ENCODE data around the gene LDB2. TPM values are rescaled to one million over a fixed set of nuclear protein-coding genes. Genes with fewer than 3 reads are reported as not detected.

Gene LDB2
- total and polyA plus RNA-seq, 2 donors (not counting 3 experiments of a cell fraction or from before 2014, with no cell fraction given) = 127 to 223 TPM

- peak overlapping the region; percentile 83 for H3K4me2 ChIP-seq (ENCODE audit: insufficient read depth, low read length)
- intact Hi-C loops (cut with micrococcal nuclease) (no loop called here), dilution Hi-C loops (cut with MboI; ENCODE audit: extremely low pct_ligation_motif_present, low sequenced_read_pairs) (no loop called here)
- H3K27me3 ChIP-seq (ENCODE audit: control insufficient read depth in 2 of 2, insufficient read depth in 2 of 2, low read length in 2 of 2) = no peaks in the 10 kb centered on the region
- DNase-seq (ENCODE audit: low read depth, low spot score) (no peak), FAIRE-seq (no peak)
- CTCF ChIA-PET = interaction anchor here (0.9 to 1.8 kb wide), 2 partner anchors 12 to 194 kb away, joined by 3 to 5 read pairs; no protein-coding TSS in a partner anchor
- H3K4me3 ChIP-seq (replicated peaks in 1 of 3; ENCODE audit: insufficient read depth in 1 of 3, low read depth in 1 of 3, low read length in 3 of 3) = no peak overlapping the region
- H3K9me3 ChIP-seq (replicated peaks; ENCODE audit: control insufficient read depth, insufficient read depth, low read length) = no peaks in the 10 kb centered on the region
- peaks cover 30% of the 10 kb centered on the region for H3K4me1 ChIP-seq (ENCODE audit: control insufficient read depth, extremely low read depth, insufficient read depth, low read length)
- H3K9ac ChIP-seq (replicated peaks; ENCODE audit: extremely low read depth, insufficient read depth, low read length) = no peak overlapping the region
- H3K9me1 ChIP-seq (replicated peaks; ENCODE audit: control insufficient read depth, extremely low read depth, insufficient read depth, low read length) = no peaks in the 10 kb centered on the region
- no peaks in the 10 kb centered on the region for H3K79me2 ChIP-seq (ENCODE audit: control insufficient read depth, insufficient read depth, low read length)
- H3K36me3 ChIP-seq (ENCODE audit: control insufficient read depth in 2 of 2, extremely low read depth in 1 of 2, insufficient read depth in 2 of 2, low read length in 2 of 2) = peaks cover 2 to 3% of the 10 kb centered on the region in 2 experiments
- H4K20me1 ChIP-seq (replicated peaks; ENCODE audit: control insufficient read depth, extremely low read depth, insufficient read depth, low read length) = no peaks in the 10 kb centered on the region
- POLR2A ChIA-PET = no interaction called here
- no TSS peak for BruUV-seq (replicated peaks)
- no peak overlapping the region for H2AFZ ChIP-seq (ENCODE audit: low read depth, low read length)
- TF ChIP-seq FOS (IDR thresholded peaks at IDR 0.05; ENCODE audit: borderline replicate concordance, insufficient read depth, low read length) (no peak), POLR2AphosphoS5 (IDR thresholded peaks at IDR 0.05; ENCODE audit: insufficient read depth, low read depth, low read length) (no peak), MYC (IDR thresholded peaks at IDR 0.05; ENCODE audit: low read depth, low read length) (no peak), EZH2 (IDR thresholded peaks at IDR 0.05; ENCODE audit: borderline replicate concordance, low read depth, low read length, severe bottlenecking) (no peak), JUN (IDR thresholded peaks at IDR 0.05; ENCODE audit: borderline replicate concordance, insufficient read depth, insufficient read length, low read depth) (no peak)
- TF ChIP-seq, protein P1, sequence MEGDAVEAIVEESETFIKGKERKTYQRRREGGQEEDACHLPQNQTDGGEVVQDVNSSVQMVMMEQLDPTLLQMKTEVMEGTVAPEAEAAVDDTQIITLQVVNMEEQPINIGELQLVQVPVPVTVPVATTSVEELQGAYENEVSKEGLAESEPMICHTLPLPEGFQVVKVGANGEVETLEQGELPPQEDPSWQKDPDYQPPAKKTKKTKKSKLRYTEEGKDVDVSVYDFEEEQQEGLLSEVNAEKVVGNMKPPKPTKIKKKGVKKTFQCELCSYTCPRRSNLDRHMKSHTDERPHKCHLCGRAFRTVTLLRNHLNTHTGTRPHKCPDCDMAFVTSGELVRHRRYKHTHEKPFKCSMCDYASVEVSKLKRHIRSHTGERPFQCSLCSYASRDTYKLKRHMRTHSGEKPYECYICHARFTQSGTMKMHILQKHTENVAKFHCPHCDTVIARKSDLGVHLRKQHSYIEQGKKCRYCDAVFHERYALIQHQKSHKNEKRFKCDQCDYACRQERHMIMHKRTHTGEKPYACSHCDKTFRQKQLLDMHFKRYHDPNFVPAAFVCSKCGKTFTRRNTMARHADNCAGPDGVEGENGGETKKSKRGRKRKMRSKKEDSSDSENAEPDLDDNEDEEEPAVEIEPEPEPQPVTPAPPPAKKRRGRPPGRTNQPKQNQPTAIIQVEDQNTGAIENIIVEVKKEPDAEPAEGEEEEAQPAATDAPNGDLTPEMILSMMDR (IDR thresholded peaks at IDR 0.05; ENCODE audit: extremely low read depth in 1 of 2, insufficient read depth in 1 of 2, low read depth in 1 of 2, low read length in 2 of 2) = no peak
- no peak overlapping the region for H3K27ac ChIP-seq (ENCODE audit: insufficient read depth, low read depth, low read length)
Observed at GRCh38 chr4:16722416-16722815, 176.0 kb downstream of the LDB2 start.
